UCSD-AML1 (cell line): ENCODE data around the gene MERTK.
"Not testable (repeated sequence)": the region's sequence is repeated elsewhere in the genome, so short reads cannot be mapped to it uniquely, and the experiment has no call there.

Experiments used
- DNase-seq: peaks from one replicate; lab custom pipeline; 2025; ENCODE audit not compliant: unreplicated experiment; lab: John Stamatoyannopoulos, UW

Gene MERTK

DNA sequence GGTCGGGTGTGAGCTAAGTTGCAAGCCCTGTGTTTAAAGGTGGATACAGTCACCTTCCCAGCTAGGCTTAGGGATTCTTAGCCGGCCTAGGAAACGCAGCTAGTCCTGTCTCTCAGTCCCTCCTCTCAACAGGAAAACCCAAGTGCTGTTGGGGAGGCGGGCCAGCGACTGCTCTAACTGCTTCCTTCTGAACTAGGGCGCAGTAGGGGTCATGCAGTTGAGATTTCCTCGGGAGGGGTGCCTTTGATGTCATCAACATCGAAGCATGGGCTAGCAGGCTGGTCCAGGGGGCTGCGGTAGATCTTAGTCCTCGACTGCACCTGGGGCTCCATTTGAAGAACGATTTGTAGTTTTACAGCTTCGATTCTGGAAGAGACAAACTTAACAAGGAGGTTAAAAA is 141.1 kb downstream of the MERTK start:
- DNase-seq, result not testable (repeated sequence)

- not testable (repeated sequence) for DNase-seq
These were observed 141.7 kb downstream of the MERTK start for GRCh38 chr2:112040066-112040465.

GRCh38 chr2:112041460-112041859 is 143.1 kb downstream of the MERTK start:
- DNase-seq, result not testable (repeated sequence)

DNA sequence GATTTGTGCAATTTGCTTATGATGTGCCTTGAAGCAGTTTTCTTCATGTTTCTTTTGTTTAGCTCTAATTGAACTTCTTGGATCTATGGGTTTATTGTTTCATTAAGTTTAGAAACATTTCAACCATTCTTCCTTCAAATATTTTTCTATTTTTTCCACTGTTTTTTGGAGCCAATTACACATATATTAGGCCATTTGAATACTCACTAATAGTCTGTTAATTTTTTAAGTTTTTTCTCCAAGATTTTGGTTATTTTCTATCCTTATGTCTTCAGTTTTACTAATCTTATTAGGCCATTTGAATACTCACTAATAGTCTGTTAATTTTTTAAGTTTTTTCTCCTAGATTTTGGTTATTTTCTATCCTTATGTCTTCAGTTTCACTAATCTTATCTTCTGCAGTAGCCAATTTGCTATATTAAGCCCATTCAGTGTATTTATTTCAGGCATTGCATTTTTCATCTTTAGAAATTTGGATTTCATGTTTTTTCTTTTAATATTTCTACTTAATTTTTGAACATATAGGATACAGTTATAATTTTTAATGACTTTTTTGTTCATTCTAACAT is 147.1 kb downstream of the MERTK start:
- DNase-seq, result no peak

DNA sequence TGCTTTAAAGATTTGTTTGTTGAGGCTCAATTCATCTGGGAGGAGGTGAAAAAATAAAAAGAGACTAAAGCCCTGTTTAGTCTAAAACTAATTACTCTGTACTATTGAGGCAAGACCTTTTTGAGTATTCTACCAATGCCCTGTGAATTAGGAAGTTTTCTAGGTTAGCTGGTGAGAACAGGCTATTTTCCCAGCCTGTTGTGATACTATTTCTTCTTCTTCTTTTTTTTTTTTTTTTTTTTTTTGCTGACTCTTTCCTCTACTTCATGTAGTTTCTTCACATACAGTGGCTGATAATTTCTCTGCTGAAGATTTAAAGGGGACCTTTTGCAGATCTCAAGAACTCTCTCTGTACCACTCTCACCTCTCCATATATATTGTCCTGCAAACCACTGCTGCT is 147.8 kb downstream of the MERTK start:
- DNase-seq, result no peak

DNA sequence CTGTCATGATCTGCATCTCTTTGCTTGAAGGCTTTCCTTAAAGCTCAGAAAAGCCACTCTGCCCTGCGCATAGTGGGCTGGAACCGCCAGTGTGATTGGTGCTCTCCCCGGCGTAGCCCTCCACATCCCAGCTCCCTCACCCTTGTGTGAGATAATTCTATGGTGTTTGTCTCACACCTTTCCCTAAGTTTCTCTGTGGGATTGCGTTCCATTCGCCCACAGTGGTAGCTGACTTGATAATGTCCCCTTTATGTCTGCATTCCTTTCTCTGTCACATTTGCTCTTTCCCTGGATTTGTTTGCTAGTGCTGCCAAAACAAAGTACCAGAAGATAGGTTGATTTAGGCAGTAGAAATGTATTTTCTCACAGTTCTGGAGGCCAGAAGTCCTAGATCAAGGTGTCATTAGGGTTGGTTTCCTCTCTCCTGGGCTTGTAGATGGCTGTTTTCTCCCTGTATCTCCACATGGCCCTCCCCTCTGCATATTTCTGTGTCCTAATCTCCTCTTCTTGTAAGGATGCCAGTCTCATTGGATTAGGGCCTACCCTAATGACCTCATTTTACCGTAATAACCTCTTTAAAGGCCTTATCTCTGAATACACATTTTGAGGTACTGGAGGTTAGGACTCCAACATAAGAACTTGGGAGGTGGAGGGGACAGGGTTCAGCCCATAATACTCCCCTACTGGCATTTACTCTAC is 149.3 kb downstream of the MERTK start:
- DNase-seq, result no peak

DNA sequence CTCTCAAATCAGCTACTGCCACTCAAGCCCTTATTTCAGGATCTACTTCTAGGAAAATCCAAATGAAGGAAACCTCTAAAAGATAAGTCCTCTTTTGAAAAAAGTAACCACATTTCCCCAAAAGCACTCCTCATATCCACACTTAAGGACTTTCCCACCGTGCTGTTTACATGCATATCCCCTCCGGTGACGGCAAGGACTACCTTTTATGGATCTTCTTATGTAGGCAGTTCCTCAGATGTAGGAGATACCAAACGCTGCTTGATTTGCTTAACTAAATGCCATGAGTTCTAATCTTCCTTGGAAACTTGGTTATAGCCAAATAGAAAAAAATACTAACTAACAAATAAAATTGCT is 149.8 kb downstream of the MERTK start:
- no peak for DNase-seq

DNA sequence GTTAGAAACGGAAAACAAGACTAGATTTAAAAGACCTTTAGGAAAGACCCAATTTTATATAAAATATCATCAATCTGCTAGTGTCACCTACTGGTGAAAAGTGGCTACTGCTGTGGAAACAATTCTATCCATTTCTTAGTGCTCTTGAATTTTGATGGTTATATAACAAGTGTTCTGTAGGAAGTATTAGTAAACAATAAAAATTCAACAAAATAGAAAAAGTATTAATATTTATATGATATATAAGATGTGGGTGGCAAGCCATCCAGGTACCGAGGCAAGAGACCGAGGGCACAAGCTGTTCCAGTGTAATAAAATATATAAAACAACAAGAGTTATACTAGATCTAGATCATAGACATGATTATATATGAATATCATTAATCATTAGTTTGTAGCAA is 150.5 kb downstream of the MERTK start:
- no peak for DNase-seq

DNA sequence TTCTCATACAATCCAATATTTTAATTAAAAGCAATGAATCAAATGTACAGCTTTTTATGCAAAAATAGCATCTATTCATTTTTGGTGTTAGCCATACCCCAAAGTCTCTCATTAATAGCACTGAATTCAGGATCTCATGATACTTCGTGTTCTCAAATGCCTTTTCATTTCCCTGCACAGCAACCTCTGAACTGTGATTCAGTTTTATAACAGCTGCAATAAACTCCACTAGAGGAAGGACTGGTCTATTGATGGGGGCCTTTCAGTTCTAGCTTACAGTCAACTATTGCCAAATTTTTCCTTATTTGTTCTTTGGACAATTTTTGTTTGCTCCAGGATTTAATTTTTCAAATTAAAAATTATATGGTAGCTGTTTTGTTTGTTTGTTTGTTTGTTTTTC is 151.9 kb downstream of the MERTK start:
- DNase-seq, result no peak

- DNase-seq, result peak; percentile 100
These were observed 155.8 kb downstream of the MERTK start for GRCh38 chr2:112053917-112054846.

GRCh38 chr2:112054847-112055729 is 156.7 kb downstream of the MERTK start, which contains the start of gene TMEM87B:
Gene TMEM87B (plus strand): TSS chr2:112055269. CDS start chr2:112055592, 323 bp downstream.
- peak; percentile 99 for DNase-seq

DNA sequence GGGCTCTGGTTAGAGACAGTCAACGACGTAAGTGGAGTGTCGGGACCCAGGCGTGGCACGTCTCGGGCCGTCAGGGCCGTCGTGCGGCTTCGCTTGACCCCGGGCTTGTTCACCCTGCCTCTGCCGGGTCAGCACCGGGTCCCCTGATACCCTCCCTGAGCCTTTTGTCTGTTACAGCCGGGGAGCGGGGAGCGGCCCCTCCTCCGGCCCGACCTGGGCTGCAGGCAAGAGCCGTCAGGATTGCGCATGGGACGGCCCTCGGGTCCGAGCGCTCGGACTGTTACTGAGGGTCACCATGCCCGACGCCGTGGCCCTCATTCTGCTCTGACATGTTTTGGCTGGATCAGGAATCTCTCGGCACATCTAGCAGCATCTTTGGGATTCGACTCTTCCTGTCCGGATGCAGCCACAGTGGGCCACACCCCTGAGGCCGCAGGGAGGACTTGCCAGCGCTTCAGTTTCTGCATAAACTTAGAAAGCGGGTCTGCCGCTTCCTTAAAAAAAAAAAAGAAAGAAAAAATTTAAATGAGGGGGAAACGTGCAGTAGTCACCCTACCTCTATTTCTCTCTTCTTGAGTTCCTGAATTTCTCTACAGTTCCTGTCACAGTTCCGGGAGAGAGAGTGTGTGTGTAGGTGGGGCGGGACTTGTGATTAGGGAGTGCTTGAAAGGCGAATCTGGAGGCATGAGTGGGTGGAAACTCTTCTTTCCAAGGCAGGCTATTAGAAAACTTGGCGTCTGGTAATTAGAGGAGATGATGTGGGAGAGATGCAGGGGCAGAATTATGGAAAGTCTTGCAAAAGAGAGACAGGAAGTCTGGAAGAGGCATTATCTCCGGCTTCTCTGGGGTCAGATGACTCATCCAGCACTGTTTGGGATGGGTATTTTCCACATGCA is 157.6 kb downstream of the MERTK start:
- DNase-seq, result peak; percentile 62

DNA sequence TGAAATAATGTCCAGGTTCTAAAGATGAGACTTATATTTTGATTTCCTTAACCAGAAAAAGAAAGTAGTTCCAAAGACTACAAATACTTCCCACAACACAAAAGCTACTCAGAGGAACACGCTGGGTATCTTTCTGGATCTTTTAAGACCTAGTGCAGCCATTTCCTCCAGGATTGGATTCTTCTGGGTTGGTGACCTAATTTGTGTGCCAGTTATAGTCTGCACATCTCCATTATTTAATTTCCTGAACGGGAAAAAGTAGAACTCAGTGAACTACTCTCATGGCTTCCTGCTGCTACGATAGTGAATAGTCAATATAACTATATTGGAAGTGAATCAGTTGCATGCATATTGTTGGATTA is 158.2 kb downstream of the MERTK start:
- DNase-seq, result no peak

- DNase-seq, result no peak
These were observed 161.3 kb downstream of the MERTK start for GRCh38 chr2:112059671-112060070.

- no peak for DNase-seq
These were observed 162.9 kb downstream of the MERTK start for GRCh38 chr2:112061299-112061698.

DNA sequence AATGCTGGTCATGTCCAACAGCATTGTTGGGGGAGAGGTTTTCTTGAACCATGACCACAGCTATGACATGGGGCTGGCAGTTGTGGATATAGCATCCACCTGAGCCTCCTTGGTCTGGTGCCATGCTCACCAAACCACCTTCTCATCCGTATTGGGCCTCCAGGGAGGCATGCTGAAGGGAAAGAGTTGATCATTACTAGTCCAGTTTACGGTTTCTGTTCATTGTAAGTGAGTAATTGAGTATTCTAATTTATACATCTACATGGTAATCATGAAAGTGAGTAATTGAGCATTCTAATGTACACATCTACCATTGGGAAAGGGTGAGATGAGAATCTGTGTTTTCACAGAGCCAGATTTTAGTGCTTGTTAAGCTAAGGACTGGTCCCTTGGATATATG is 163.4 kb downstream of the MERTK start:
- no peak for DNase-seq

GRCh38 chr2:112062894-112063293 is 164.5 kb downstream of the MERTK start:
- no peak for DNase-seq

- no peak for DNase-seq
These were observed 167.1 kb downstream of the MERTK start for GRCh38 chr2:112065486-112065885.

GRCh38 chr2:112065966-112066365 is 167.6 kb downstream of the MERTK start:
- no peak for DNase-seq

DNA sequence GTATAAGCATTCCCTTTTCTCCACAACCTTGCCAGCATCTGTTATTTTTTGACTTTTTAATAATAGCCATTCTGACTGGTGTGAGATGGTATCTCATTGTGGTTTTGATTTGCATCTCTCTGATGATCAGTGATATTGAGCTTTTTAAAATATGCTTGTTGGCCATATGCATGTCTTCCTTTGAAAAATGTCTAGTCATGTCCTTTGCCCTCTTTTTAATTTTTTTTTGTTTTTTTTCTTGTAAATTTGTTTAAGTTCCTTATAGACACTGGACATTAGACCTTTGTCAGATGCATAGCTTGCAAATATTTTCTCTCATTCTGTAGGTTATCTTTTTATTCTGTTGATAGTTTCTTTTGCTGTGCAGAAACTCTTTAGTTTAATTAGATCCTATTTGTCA is 171.4 kb downstream of the MERTK start:
- not testable (repeated sequence) for DNase-seq
